Measurements from ENCODE around the gene SMG1.
"Not testable (repeated sequence)": the region's sequence is repeated elsewhere in the genome, so short reads cannot be mapped to it uniquely, and the experiment has no call there.

DNA sequence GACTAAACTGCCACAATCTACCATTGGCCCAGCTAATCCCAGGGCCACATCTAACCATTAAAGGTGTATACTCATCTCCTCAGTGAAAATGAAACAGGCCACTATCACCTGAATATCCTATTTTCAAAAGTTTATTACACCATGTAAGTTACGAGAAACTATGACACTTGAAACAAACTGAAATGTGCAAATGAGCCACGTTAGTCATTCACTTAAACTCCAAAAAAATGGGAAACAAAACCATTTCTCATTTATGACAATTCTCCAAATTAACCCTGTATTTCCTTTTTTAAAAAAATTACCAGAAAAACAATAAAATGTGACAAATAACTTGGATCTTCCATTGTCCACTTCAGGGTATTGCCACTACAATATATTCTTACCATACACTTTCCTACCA, 41.8 kb downstream of the SMG1 start:
- not testable (repeated sequence) for TF ChIP-seq EZH2 (IDR thresholded peaks at IDR 0.05; ENCODE audit: low read length, missing control alignments)
- TF ChIP-seq, protein P1, sequence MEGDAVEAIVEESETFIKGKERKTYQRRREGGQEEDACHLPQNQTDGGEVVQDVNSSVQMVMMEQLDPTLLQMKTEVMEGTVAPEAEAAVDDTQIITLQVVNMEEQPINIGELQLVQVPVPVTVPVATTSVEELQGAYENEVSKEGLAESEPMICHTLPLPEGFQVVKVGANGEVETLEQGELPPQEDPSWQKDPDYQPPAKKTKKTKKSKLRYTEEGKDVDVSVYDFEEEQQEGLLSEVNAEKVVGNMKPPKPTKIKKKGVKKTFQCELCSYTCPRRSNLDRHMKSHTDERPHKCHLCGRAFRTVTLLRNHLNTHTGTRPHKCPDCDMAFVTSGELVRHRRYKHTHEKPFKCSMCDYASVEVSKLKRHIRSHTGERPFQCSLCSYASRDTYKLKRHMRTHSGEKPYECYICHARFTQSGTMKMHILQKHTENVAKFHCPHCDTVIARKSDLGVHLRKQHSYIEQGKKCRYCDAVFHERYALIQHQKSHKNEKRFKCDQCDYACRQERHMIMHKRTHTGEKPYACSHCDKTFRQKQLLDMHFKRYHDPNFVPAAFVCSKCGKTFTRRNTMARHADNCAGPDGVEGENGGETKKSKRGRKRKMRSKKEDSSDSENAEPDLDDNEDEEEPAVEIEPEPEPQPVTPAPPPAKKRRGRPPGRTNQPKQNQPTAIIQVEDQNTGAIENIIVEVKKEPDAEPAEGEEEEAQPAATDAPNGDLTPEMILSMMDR (conservative IDR thresholded peaks at IDR 0.05 in 1 of 2, IDR thresholded peaks at IDR 0.05 in 1 of 2; ENCODE audit: low read depth in 1 of 2, low read length in 2 of 2), result not testable (repeated sequence)
